Stomach (tissue), 4 donors: ENCODE measurements around the gene EDA.

Experiments used
- CTCF ChIP-seq, 7 experiments: fragments of 450-650 bp in 4 of 7; fragments of 200-600 bp in 3 of 7; sonication (generic) in 3 of 7; IDR thresholded peaks; one replicate each; pipeline ENCODE4 v1.5.1; 2016 to 2019; ENCODE audit warnings: antibody characterized with exemption in 7 of 7, control low read depth in 2 of 7, mild to moderate bottlenecking in 1 of 7
- EP300 ChIP-seq: sonication (generic); formaldehyde crosslinking; IDR thresholded peaks from one replicate; pipeline ENCODE4 v1.6.1; 2017; ENCODE audit warnings: antibody characterized with exemption
- POLR2A ChIP-seq, 4 donors: fragments of 450-650 bp; IDR thresholded peaks; one replicate each; pipeline ENCODE4 v1.6.1; 2016; ENCODE audit warnings: antibody characterized with exemption in 4 of 4, control low read depth in 2 of 4, mild to moderate bottlenecking in 1 of 4, moderate library complexity in 1 of 4
- POLR2AphosphoS5 ChIP-seq, 3 donors: sonication (generic); formaldehyde crosslinking; IDR thresholded peaks; one replicate each; pipeline ENCODE4 v1.6.1; 2016; ENCODE audit warnings: antibody characterized with exemption in 3 of 3

- TF ChIP-seq CTCF (IDR thresholded peaks at IDR 0.05): no peak
- no peak for TF ChIP-seq POLR2A (IDR thresholded peaks at IDR 0.05)
- TF ChIP-seq POLR2AphosphoS5 (IDR thresholded peaks at IDR 0.05): no peak
- TF ChIP-seq EP300: no peak
Observed at GRCh38 chrX:70001708-70002341, 385.9 kb downstream of the EDA start.
